ENCODE measurements around the gene OPRL1.
"Not testable (repeated sequence)": the region's sequence is repeated elsewhere in the genome, so short reads cannot be mapped to it uniquely, and the experiment has no call there.

The OPRL1 gene

DNA sequence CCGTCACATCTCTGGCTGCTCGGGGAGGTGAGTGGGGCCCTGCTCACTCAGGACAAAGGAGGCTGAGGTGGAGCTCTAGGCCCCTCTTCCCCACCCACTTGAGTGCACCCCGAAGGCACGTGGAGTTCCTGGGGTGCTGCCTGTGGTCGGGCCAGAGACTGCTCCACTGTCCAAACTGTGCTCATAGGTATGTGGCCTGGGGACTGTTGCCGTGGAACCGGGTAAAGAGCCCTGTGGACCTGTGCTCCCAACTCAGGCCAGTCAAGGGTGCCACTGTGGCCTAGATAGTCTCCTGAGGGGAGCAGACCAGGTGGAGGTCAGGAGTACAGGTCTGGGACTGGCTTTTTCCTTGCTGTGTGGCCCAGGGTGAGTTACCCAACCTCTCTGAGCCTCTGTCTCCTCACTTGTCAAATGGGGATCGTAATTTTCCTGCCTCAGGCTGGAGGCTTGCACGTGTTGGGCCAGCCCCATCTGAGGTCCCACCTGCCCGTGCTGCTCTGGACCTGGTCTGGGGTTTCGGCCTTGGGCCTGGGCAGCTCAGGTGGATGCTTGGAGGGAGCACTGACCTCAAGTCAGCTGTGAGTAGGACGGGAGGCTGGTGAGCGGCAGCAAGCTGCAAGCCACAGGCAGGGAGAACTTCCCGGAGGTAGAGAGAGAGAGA lies 39.9 kb downstream of the OPRL1 start:
- no peak for DNase-seq

DNA sequence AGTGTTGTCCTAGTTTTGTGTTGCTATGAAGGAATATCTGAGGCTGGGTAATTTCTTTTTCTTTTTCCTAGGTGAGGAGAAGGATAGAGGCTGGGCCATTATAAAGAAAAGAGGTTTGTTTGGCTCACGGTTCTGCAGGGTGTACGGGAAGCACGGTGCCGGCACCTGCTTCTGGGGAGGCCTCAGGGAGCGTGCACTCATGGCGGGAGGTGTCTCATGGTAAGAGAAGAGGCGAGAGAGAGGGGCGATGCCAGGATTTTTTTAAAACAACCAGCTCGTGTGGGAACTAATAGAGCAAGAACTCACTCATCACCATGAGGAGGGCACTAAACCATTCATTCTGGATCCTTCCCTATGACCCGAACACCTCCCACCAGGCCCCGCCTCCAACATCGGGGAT lies 41.7 kb downstream of the OPRL1 start:
- no peak for DNase-seq

DNA sequence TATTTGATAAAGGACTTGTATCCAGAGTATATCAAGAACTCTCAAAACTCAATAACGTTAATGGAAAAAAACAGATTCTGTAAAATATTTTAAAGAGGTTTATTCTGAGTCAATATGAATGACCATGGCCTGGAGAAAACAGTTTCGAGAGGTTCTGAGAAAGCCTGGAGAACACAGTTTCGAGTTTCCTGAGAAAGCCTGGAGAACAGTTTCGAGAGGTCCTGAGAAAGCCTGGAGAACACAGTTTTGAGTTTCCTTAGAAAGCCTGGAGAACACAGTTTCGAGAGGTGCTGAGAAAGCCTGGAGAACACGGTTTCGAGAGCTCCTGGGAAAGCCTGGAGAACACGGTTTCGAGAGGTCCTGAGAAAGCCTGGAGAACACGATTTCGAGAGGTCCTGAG lies 43.0 kb downstream of the OPRL1 start:
- DNase-seq = not testable (repeated sequence)

DNA sequence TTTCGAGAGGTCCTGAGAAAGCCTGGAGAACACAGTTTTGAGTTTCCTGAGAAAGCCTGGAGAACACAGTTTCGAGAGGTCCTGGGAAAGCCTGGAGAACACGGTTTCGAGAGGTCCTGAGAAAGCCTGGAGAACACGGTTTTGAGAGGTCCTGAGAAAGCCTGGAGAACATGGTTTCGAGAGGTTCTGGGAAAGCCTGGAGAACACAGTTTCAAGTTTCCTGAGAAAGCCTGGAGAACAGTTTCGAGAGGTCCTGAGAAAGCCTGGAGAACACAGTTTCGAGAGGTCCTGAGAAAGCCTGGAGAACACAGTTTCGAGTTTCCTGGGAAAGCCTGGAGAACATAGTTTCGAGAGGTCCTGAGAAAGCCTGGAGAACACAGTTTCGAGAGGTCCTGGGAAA lies 43.6 kb downstream of the OPRL1 start:
- not testable (repeated sequence) for DNase-seq

DNA sequence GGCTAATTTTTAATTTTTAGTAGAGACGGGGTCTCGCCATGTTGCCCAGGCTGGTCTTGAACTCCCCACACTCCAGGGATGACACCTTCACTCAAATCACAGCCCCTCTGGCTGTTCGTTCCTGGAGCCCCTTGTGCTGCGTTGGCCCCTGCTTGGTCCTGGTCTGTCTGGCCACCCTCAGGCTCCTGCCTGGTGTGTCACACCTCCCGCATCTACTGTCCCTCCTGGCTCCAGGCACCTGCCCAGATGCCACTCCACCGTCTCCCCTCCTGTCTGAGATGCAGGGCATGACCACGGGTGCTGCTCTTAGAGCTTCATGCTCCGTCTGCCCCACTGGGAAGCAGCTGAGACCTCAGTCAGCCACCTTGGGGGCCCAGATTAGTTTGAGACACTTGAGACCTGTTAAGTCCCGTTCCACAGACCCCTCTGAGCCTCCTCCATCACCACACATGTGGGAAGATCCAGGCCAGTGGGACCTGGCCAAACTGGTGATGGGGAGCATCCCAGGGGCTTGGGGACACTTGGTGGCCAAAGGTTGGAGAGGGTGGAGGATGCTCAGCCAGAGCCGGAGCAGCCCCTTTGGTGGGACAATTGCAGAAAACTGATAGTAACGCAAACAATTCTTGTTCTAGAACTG lies 49.4 kb downstream of the OPRL1 start:
- no peak for DNase-seq

DNA sequence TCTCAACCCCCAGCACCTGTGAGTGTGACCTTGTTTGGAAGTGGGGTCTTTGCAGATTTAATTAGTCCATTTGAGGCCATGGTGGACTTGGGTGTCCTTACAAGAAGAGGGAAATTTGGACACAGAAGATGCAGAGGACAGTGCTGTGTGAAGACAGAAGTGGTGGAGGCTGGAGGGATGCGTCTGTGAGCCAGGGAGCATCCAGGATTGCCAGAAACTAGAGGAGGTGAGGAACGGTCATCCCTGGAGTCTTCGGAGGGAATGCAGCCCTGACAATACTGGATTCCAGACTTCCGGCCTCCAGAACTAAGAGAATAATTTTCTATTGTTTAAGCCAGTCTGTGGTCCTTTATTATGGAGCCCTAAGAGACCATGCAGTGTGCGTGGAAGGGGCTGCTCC lies 50.4 kb downstream of the OPRL1 start:
- no peak for DNase-seq

DNA sequence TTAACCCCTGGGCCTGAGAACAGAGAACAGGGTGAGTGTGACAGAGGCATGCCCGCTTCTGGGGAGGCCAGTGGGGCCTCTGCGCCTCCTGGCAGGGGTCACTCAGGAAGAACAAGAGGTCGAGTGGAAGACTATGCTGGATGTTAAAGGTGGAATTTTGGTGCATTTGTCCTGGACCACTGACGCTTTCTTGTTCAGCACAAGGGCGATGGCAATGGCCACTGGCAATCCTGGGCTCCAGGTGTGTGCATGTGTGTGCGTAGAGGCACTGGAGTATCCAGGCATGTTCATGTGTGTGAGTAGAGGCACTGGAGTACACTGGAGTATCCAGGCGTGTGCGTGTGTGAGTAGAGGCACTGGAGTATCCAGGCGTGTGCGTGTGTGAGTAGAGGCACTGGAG lies 51.0 kb downstream of the OPRL1 start:
- DNase-seq = no peak

DNA sequence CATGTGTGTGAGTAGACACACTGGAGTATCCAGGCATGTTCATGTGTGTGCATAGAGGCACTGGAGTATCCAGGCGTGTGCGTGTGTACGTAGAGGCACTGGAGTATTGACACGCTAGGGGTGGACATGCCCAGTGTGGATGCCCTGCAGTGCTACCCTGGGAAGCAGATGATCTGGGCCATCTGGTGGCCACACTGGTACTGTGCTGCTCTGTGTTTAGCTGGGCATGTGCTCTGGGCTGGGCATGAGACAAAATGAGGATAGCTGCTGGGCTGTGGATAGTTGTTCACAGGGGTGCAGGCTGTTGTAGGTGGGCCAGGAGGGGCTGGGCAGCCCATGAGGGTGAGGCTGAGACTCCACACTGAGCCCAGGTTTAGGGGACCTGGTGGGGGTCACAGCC lies 51.5 kb downstream of the OPRL1 start:
- DNase-seq = no peak

DNA sequence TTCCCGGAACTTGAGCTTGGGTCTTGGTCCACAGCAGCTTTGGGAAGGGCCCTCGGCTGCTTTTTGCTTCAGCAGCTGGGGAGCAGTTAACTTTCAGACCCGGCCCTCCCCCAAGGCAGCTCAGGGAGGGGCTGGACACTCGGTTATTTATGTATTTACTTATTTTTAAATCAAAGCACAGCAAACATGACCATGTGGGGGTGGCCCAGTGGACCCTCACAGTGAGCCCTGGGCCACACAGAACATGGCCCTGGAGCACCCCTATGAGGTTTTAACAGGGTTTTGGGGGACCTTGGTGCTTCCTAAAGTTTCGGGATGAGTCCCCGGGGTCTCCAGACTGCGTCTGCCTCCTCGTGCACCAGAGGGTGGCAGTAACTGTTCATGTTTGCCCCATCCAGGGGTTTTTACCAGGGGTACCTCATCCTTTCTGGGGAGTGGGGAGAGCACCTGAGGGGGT lies 54.1 kb downstream of the OPRL1 start:
- DNase-seq = no peak

DNA sequence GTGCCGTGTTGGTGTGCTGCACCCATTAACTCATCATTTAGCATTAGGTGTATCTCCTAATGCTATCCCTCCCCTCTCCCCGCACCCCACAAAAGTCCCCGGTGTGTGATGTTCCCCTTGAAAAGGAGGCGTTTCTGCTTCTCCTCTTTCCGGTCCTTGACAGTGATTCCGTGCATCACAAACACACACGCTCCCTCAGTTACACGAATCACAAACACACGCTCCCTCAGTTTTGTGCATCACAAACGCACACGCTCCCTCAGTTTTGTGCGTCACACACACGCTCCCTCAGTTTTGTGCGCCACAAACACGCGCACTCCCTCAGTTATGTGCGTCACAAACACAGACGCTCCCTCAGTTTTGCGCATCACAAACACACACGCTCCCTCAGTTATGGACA lies 54.9 kb downstream of the OPRL1 start:
- DNase-seq = not testable (repeated sequence)

DNA sequence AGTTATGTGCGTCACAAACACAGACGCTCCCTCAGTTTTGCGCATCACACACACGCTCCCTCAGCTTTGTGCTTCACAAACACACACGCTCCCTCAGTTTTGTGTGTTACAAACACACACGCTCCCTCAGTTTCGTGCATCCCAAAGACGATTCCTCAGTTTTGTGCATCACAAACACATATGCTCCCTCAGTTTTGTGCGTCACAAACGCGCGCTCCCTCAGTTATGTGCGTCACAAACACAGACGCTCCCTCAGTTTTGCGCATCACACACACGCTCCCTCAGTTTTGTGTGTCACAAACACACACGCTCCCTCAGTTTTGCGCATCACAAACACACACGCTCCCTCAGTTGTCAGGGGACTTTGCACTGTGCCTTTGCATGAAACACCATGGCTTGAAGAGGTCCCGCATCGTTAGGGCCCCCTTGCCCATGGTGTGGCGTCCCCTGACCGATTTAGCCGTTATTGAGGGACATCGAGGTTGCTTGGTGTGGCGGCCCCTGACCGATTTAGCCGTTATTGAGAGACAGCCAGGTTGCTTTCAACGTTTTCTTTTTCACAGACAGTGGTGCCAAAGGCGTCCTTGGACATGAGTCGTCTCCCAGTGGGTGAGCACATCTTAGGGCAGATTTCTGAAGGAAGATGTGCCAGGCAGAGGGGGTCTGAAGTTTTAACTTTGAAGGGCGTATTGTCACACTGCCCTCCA lies 56.3 kb downstream of the OPRL1 start:
- no peak for DNase-seq

DNA sequence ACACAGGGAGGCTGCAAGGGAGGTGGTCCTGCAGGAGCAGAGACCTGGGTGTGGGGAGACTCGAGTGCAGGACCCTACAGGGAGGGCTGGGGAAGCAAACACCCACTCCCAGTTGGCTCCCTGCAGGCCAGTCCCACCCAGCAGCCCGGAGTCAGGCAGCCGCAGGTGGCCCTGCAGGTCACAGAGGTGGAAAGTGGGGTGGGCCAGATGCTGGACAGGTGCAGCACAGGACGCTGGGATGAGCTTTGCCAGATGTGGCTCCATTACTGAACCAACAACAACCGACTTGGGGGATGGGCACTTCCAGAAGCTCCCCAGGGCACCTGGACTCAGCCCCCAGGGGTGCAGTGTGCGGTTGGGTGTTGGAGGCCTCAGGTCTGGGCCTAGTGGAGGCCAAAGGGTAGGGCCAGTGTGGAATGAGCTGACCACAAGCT lies 57.7 kb downstream of the OPRL1 start:
- DNase-seq = no peak

DNA sequence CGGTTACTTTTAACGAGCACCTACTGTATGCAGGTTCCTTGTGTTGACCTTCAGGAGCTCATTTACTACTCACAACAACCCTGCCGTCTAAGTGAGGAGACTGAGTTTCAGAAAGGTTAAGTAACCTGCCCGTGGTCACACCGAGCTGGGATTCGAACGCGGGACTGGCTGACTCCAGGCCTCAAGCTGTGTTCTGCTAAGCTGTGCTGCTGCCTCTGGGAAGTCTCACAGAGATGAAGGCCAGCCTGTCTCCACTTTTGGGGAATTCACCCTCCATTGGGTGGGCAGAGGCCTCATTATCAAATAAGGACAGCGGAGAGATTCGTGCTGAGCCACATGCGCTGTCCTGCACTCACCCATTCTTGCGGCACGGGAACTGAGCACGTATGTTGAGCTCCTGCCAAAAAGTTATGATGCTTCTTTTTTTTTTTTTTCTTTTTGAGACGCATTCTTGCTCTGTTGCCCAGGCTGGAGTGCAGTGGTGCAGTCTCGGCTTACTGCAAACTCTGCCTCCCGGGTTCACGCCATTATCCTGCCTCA lies 58.5 kb downstream of the OPRL1 start:
- no peak for DNase-seq

DNA sequence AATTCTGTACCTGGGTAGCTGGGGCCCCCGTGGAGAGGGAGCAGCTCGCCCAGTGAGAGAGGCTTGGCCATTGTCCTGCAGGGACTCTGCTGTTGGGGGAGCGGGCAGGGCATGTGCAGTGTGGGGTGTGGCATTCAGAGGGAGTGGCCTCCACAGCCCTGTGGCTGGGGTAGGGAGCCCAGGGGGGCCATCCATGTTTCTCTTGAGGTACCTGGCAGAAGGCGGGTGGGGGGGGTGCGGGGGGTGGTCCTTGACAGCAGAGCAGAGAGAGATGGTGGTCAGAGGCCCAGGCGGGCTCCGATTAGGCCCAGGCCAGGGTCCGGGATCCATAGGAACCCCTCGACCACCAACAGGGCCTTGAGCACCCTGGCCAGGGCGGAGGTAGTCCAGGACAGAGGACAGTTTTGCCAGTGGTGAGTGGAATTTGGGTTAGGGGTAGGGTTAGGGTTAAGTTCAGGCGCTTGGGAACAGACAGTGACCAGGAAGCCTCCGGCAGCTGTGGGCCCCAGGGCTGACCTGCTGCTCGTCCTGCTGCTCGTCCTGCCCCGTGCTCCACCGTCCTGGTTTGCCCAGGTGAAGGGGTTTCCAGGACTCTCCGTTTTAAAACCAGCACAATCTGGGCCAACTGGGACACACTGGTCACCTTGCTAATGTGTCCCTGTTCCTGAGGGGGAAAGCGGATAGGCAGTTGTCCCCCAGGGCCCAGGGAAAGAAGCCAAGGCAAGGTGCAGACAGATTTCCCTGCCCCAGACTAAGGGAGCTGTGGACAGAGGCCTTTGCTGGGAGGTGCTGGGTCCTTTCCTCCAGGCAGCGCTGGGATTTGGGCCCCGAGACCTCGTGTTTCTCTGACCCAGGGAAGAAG lies 59.5 kb downstream of the OPRL1 start:
- DNase-seq = no peak

DNA sequence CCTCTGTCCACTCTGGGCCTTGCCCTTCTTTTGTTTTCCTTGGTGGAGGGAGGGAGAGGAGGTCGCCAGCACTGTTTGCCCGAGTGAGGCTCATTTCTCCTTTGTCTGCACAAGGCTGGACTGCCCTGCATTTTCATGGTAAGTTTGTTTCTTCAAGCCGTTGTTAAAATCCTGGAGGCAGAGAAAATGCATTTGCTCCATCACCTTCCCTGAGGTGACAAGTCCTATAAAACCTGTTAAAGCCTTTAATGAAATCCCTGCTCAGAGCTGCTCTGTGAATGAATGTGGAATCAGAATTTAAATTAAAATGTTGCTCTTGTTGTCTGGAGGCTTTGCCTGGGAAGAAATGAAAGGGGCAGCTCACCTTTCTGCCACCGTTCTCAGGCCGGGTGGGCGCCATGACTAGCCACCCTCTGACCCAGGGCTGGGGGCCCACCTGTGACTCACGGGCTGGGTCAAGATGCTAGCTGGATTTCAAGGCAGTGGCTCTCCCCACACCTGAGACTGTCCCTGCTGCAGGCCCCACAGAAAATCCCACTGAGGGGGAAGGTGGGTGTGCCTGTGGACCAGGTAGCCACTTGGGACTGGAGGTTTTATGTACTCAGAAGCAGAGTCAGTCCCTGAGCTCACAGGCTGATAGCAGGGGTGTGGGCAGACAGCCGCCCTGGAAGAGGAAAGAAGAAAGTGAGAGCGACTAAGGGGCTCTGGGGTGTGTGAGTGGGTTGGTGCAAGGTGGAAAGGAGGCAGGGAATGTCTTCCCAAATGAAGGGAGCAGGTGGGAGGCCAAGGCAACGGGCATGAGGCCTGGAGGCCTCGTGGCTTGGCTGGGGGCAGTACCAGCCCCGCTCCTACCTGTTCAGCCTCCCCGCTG lies 60.4 kb downstream of the OPRL1 start:
- no peak for DNase-seq

DNA sequence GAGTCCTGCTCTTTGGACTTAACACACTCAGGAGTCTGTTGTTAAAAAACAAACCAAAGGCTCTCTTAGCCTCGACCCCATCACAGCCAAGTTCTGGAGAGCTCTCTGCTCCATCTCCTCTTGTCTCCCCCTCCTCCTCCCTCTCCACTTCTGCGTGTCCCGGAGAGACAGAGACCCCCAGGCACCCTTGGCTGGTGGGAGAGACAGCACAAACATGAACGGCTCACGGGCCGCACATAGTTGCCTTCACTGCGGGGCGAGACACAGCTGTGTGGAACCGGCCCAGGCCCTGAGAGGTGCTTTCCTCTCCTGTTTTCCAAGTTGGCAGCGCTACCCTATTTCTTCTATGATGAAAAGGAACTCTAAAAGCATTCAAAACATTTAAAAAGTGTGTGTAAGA lies 61.1 kb downstream of the OPRL1 start:
- DNase-seq = no peak

DNA sequence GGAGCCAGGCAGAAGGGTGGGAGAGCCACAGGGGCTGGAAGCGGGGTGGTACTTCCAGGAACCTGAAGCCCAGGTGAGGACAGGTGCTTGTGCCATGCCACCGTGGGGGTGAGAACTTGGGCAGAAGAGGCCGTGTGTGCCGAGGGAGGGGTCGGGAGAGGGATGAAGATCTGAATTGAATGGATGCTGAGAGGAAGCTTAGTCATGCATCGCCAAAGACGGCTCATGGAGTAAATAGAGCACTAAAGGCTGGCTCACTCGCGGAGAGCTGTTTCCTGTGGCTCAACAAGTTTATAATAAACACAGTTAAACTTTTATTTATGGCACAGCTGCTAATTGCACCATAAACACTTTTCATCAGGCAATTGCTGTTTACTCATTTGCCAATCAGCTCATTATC lies 62.7 kb downstream of the OPRL1 start:
- no peak for DNase-seq

DNA sequence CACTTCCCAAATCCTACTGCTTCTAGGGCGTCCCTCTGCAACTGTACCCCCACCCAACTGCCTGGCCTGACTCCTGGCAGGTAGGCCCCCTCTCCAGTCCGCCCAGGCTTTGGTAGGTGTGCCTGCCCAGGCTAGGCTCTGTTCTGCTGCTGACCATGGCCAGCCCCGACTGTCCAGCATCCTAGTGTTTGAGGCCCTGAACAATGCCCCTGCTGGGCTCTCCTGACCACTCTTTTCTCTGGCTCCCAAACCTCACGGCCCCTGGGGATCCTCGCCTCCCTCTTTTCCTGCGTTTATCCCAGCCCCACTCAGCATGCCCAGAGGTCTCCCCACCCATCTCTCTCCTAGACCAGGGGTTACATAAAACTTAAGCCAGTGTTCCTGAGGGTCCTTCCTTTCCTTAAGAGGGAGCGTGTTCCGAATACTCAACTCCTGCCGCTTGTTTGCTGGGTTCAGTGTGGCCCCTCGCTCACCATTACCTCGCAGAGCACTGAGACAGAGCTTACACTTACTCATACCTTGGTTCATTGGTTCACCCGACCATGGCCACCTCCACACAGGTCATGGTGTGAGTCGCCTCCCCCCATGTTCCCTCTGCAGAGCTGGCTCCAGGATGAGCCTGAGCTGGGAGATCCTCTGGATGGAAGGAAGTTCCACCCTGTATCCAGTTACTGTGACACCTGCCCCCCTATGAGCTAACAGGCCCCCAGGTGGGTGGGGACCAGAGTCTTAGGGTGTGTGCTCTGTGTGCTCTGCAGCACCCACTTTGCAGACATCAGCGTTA lies 63.3 kb downstream of the OPRL1 start:
- no peak for DNase-seq

DNA sequence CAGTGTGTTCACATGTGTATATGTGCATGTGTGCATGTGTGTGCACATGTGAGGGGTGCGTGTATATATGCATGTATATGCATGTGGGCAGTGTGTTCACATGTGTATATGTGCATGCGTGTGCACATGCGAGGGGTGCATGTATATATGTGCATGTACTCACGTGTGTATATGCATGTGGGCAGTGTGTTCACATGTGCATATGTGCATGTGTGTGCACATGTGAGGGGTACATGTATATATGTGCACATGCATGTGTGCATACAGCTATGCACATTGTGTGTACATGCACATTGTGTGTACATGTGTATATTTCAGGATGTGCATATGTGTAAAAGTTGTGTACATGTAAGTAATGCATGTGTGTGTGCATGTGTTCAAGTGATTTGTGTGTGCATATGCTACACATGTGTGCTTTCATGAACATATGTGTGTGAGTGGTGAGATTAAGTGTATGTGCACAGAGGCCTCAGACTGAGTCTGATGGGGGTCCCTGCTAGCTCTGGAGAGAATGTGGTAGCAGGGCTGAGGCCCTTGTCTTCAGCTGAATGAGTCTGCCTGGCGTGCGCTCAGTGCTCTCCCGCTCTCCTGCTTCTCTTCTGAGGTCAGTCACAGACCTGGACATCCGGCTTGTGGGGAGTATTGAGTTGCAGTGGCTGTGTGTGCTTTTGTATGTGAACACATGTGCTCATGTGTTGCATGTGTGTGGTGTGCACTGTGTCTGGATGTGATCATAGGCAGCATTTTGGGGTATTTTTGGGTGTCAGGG lies 64.4 kb downstream of the OPRL1 start:
- DNase-seq = no peak
